GM18499 (cell line): ENCODE data around the gene CFAP90.

Source experiments
- ATAC-seq: cut with Tn5 transposase; IDR thresholded peaks from one replicate; pipeline ENCODE4 v1.9.1; 2021; ENCODE audit warnings: moderate number of reproducible peaks; ENCODE audit not compliant: insufficient read depth, unreplicated experiment

Gene CFAP90

DNA sequence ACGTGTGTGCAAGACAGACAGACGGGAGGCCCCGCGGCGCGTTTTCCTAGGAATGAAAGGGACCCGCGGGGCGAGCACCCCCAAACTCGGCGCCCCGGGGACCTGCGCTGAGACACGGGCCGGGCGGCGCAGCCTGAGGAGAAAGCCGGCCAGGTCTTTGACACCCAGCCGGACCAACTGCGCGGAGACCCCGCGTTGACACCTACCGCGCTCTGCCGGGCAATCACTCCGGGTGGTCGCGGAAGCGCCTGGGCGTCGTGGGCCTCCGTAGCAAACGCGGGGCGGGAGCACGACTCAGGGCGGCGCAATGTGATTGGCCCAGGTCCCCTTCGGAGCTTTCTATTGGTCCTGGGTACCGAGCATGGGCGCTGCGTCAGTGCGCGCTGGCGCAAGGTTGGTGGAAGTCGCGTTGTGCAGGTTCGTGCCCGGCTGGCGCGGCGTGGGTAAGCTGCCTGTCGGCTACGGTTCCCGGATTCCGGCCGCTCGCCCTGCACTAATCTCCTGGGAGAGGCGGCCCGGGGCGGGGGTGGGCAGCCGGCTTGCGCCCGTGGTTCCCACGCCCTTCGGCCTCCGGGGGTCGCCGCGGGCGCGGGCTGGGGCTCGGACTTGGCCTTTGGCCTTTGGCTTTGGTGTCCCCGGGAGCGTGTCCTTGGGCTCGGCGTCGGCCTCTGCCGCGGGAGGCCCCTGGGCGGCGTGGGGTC lies 18.0 kb upstream of the CFAP90 start, which contains the start of the genes FASTKD3 and MTRR:
Gene FASTKD3, minus strand, starts transcription at position 259 of the 701 bp plus-strand sequence. CDS start 948 bp downstream, outside the sequence.
Gene MTRR, plus strand, starts transcription at position 376 of the 701 bp plus-strand sequence. CDS start 1,647 bp downstream, outside the sequence.
- peak; percentile 88 for ATAC-seq

GRCh38 chr5:7868427-7868772 lies 17.5 kb upstream of the CFAP90 start:
- no peak for ATAC-seq

GRCh38 chr5:7867260-7867659 lies 16.3 kb upstream of the CFAP90 start:
- no peak for ATAC-seq

- no peak for ATAC-seq
Measured at GRCh38 chr5:7866196-7866595, 15.3 kb upstream of the CFAP90 start.

DNA sequence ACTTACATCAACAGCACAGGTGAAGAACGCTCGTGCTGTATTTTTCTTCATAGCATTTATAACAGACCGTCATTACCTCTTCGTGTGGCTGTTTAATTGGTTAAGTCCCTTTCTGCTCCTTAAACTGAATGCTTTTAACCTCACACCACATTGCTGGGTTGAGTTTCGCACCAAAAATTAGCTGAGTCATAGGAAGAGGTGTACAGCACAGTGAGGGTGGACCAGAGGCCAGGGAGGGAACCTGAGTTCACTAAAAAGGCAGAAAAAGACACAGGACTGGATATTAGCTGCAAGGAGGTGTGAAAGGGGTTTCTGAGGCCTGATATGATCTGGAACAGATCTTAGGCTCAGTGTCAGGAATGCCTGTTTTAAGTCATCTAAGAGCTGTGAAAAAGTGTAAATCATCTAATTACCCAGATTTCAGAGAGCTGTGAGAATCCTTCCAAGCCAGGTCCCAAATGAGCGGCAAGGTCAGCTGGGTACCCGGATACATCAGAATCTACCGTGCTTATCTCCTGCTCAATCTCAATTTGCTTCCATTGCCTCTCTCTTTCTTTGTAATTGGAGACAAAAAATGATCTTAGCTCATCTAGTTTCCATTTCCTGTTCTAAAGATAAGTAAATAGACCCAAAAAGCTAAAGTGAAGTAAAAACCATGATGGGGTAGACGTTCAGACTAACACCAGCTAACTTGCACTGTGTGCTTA lies 7.1 kb upstream of the CFAP90 start:
- ATAC-seq = no peak

DNA sequence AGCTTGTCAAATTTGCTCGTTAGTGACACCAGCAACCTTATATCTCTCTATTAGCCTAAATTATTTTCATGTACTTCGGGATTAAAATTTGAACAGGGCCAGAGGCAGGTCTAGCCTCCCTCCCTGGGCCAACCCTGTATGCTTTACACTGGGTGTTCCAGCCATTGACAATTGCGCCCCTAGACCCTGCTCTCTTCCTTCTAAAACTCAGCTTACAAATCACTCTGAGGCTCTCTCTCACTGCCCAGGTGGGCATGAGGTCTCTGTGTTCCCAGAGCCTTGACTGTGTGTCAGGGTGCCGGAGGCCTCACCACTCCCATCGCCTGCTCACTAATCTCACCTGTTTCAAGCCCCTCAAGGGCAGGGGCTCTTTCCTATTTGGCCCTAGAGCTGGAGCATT lies 6.4 kb upstream of the CFAP90 start:
- ATAC-seq = no peak

DNA sequence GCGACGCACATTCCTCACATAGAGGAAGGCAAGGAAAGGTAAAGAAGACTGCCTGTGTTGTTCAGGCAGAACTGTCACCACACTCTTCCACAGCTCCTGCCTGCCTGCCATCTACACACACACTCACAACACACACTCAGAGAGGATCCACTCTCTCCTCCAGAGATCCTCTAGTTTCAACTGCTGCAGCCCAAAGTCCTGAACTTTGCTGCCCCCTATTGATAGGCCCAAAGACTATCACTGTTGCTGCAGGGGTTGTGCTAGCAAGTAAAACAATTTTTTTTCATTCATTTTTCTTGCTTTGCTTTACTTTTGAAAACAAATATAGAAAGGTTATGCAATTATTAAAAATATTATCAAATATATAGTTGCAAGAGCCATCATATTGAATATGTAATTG lies 5.9 kb upstream of the CFAP90 start:
- ATAC-seq = no peak

- ATAC-seq = no peak
Measured at GRCh38 chr5:7855611-7856010, 4.7 kb upstream of the CFAP90 start.

DNA sequence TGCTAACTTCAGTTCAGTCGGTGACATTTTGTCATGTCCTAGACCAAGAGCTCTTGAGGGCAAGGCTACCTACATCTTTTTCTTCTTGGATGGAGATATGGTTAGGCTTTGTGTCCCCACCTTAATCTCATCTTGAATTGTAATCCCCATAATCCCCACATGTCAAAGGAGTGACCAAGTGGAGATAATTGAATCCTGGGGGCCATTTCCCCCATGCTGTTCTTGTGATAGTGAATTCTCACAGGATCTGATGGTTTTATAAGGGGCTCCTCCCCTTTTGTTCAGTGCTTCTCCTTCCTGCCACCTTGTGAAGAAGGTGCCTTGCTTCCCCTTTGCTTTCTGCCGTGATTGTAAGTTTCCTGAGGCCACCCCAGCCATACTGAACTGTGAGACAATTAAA lies 2.1 kb upstream of the CFAP90 start:
- ATAC-seq = no peak

DNA sequence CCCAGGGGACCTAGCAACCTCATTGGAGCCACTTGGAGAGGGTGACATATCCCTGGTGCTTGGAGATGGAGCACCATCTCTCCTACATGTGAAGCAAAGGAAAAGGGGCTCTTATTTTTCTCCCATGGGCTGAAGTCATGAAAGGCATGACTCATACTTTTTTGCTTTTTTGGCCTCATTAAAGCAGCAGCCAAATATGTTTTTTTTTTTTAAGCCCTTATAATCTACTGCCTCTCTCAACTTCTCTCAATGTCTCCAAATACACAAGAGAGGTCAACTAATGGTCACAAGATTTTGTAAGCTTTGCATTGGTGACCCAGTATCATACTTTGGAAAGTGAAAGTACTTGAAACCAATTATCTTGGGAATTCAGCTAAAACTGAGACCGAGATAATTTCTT lies 1.6 kb upstream of the CFAP90 start:
- no peak for ATAC-seq

GRCh38 chr5:7851617-7852289 lies 820 bp upstream of the CFAP90 start:
- no peak for ATAC-seq

DNA sequence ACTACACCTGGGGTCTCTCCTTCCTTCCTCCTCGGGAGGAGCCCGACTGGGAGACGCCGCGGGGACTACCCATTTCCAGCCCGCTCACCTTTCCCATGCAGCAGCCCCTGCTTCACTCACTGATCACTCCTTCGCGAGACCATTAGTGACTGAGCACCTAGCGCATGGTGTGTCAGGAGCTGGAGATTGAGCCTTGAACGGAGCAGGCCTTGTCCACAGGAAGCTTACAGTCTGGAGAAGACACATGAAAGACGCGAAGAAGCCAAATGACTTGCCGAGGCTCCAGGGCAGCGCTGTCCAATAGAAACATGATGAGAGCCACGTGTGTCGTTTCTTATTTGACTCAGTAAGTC lies 283 bp upstream of the CFAP90 start:
- no peak for ATAC-seq

- no peak for ATAC-seq
Measured at GRCh38 chr5:7849681-7850394, 1.1 kb downstream of the CFAP90 start.

DNA sequence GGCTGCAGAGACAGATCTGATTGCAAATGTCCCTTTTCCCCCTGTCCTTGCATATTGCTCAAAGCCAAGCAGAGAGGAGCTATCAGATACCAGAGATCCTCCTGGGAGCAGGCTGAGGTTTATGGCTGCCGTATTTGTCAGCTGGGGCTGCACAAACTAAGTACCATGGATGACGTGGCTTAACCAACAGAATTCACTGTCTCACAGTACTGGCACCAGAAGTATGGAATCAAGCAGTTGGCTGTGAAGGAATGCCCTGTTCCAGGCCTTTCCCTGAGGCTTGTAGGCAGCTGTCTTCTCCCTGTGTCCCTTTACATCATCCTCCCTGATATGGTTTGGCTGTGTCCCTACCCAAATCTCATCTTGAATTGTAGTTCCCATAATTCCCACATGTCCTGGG lies 2.6 kb downstream of the CFAP90 start:
- no peak for ATAC-seq

DNA sequence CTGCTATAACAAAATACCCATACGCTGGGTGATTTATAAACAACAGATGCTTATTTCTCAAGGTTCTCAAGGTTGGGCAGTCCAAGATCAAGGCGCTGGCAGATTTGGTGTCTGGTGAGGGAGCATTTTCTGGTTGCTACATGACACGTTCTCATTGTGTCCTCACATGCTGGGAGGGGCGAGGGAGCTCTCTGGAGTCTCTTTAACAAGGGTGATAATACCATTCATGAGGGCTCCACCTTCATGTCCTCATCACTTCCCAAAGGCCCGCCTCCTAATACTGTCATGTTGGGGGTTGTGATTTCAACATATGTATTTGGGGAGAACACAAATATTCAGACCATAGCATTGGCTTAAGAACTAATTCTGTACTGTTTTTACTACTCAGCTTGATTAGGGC lies 4.6 kb downstream of the CFAP90 start:
- no peak for ATAC-seq

DNA sequence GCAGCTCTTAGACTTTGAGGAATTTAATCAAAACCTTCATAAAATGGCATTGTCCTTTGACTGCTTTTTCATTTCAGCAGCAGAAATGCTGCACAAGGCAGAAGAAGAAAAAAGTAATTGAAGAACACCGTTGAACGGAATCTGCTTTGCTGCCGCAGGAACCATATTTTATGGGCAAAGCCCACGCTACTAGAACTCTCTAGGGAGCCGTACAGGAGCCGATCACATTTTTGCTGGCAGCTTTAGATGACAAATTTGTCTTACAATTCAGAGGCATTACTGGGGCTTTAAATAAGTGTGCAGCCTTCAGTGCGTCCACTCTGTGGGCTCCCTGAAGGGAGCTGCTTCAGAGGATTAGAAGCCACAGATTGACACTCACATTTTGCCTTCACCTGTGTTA lies 5.4 kb downstream of the CFAP90 start:
- no peak for ATAC-seq

- no peak for ATAC-seq
Measured at GRCh38 chr5:7844901-7845300, 6.0 kb downstream of the CFAP90 start.

DNA sequence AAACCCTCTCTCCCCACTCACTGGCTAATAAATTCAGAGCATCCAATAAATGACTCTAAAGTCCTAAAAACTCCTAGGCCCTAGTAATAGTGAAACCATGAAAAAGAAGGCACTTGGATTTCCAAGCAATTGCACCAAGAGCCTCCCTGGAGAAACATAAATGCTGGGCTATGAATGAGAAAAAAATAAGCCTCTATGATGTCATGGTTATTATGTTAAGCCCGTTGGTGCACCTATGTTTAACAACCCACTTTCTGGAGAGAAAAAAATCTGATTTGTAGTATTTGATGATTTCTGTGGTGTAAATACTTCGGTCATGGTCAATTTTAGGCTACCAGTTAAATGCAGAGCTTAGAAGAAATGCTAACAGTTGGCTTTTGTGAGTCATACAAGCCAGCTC lies 8.4 kb downstream of the CFAP90 start:
- ATAC-seq = no peak

DNA sequence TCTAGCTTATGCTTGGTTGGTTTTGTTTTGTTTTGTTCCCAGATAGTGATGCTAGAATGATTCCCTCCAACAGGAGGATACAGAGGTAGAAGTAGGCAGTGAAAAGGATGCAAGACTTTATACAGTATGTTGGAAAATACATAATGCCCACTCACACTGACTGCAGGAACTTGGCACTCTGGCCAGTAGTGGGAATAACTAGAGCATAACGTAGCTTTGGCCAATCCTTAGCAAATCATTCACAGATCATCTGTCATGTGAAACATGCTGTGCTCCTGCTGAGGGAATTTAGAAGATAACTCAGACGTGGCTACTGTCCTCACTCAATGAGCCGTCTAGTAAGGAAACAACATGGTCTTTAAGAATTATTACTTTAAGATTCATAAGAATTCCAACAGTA lies 13.5 kb downstream of the CFAP90 start:
- ATAC-seq = no peak

DNA sequence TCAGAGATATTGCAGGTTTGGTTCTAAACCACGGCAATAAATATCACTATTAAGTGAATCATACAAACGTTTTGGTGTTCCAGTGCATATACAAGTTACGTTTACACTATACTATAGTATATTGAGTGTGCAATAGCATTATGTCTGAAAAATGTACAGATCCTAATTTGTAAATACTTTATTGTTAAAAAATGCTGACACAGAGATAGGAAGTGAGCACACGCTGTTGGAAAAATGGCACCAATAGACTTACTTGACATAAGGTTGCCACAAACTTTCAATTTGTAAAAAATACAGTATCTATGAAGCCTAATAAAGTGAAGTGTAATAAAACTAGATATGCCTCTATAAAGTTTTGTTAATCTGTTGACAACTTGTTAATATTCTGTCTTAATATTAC lies 16.0 kb downstream of the CFAP90 start:
- ATAC-seq = no peak

GRCh38 chr5:7828269-7828668 lies 22.7 kb downstream of the CFAP90 start:
- no peak for ATAC-seq
